ENCODE data around the gene SCRT2. TPM values are rescaled to one million over a fixed set of nuclear protein-coding genes. Genes with fewer than 3 reads are reported as not detected.

The SCRT2 gene
- total RNA-seq, 2 donors from 2014 or later = not detected

- no peak for TF ChIP-seq CTCF (IDR thresholded peaks at IDR 0.05)
- Histone ChIP-seq H3K4me1 (peaks cover 0 to 28% of the 10 kb centered on the region in 2 donors), H3K27ac (no peak overlapping the region), H3K9me3 (no peaks in the 10 kb centered on the region), H3K27me3 (peaks cover 13 to 22% of the 10 kb centered on the region in 2 donors), H3K4me3 (no peak overlapping the region), H3K36me3 (no peaks in the 10 kb centered on the region)
- DNase-seq (ENCODE audit: low spot score) = no peak
These were observed 11.0 kb downstream of the SCRT2 start for GRCh38 chr20:664576-664975.

- peaks cover 13 to 22% of the 10 kb centered on the region in 2 donors for H3K27me3 ChIP-seq
- TF ChIP-seq CTCF (IDR thresholded peaks at IDR 0.05) = no peak
- peaks cover 0 to 24% of the 10 kb centered on the region in 2 donors for H3K4me1 ChIP-seq
- H3K27ac ChIP-seq = no peak overlapping the region
- H3K4me3 ChIP-seq = no peak overlapping the region
- no peaks in the 10 kb centered on the region for H3K9me3 ChIP-seq
- DNase-seq (ENCODE audit: low spot score) = no peak
- H3K36me3 ChIP-seq = no peaks in the 10 kb centered on the region
These were observed 11.5 kb downstream of the SCRT2 start for GRCh38 chr20:664151-664550.

- Histone ChIP-seq H3K9me3 (no peaks in the 10 kb centered on the region), H3K4me3 (peak overlapping the region in 1 of 2 donors; percentile 4), H3K27ac (no peak overlapping the region), H3K27me3 (peaks cover 13 to 22% of the 10 kb centered on the region in 2 donors), H3K4me1 (peaks cover 0 to 19% of the 10 kb centered on the region in 2 donors), H3K36me3 (no peaks in the 10 kb centered on the region)
- no peak for DNase-seq (ENCODE audit: low spot score)
- no peak for TF ChIP-seq CTCF (IDR thresholded peaks at IDR 0.05)
These were observed 12.1 kb downstream of the SCRT2 start for GRCh38 chr20:663315-664090.

GRCh38 chr20:662277-663192 is 13.1 kb downstream of the SCRT2 start:
- no peaks in the 10 kb centered on the region for H3K36me3 ChIP-seq
- DNase-seq (ENCODE audit: low spot score) = no peak
- H3K4me3 ChIP-seq = no peak overlapping the region
- H3K9me3 ChIP-seq = no peaks in the 10 kb centered on the region
- H3K27me3 ChIP-seq = peaks cover 13 to 22% of the 10 kb centered on the region in 2 donors
- H3K4me1 ChIP-seq = peaks cover 0 to 12% of the 10 kb centered on the region in 2 donors
- no peak overlapping the region for H3K27ac ChIP-seq
- no peak for TF ChIP-seq CTCF (IDR thresholded peaks at IDR 0.05)

GRCh38 chr20:661474-662270 is 13.9 kb downstream of the SCRT2 start:
- no peak for TF ChIP-seq CTCF (IDR thresholded peaks at IDR 0.05)
- H3K36me3 ChIP-seq = no peaks in the 10 kb centered on the region
- H3K9me3 ChIP-seq = no peaks in the 10 kb centered on the region
- no peak for DNase-seq (ENCODE audit: low spot score)
- H3K4me3 ChIP-seq = no peak overlapping the region
- no peak overlapping the region for H3K27ac ChIP-seq
- H3K27me3 ChIP-seq = peaks cover 13 to 22% of the 10 kb centered on the region in 2 donors
- peaks cover 0 to 6% of the 10 kb centered on the region in 2 donors for H3K4me1 ChIP-seq

Data from right atrium auricular region (tissue), 2 donors.